Upper lobe of right lung (tissue), 1 donor: Measurements from ENCODE around the gene ZFAND3. TPM values are rescaled to one million over a fixed set of nuclear protein-coding genes. Genes with fewer than 3 reads are reported as not detected.

Source experiments
- ATAC-seq: fragments of 200-7000 bp; cut with Tn5 transposase; one replicate; pipeline ENCODE4 v1.9.1; 2020; ENCODE audit warnings: mild to moderate bottlenecking, moderate library complexity
- DNase-seq: peaks from one replicate; pipeline ENCODE4 v3.0.0-alpha.2; 2020
- H3K27ac ChIP-seq: fragments of 200-600 bp; one replicate; pipeline ENCODE4 v1.8.0; 2022
- H3K27me3 ChIP-seq: fragments of 200-600 bp; one replicate; pipeline ENCODE4 v1.8.0; 2022; ENCODE audit warnings: mild to moderate bottlenecking
- H3K36me3 ChIP-seq: fragments of 200-600 bp; one replicate; pipeline ENCODE4 v1.8.0; 2022
- H3K4me1 ChIP-seq: fragments of 200-600 bp; one replicate; pipeline ENCODE4 v1.8.0; 2022
- H3K4me3 ChIP-seq: fragments of 200-600 bp; one replicate; pipeline ENCODE4 v1.8.0; 2022; ENCODE audit warnings: mild to moderate bottlenecking
- H3K9me3 ChIP-seq: fragments of 200-600 bp; one replicate; pipeline ENCODE4 v1.8.0; 2022
- intact Hi-C: fragments of 100-400 bp; cut with DNase I; formaldehyde crosslinking; loops from one replicate; pipeline ENCODE4 v1.11.0; 2022
- total RNA-seq: library from RNA; stranded (reverse); fragmentation: NEBNext Ultra II Directional; extraction: Animal tissue kit (Norgen Biotek cat#: 25700); gene quantifications from one replicate; pipeline ENCODE4 v1.2.1, GENCODE V29; 2021
- TF ChIP-seq, protein P1 (sequence below): fragments of 200-600 bp; IDR thresholded peaks from one replicate; pipeline ENCODE4 v1.8.0; 2022; ENCODE audit warnings: antibody characterized with exemption
- donor health status: DM: no; HTN: yes; CAD: no; lungs with severe emphysema.

Gene ZFAND3
- total RNA-seq, 1 donor from 2014 or later = 69.1 TPM

DNA sequence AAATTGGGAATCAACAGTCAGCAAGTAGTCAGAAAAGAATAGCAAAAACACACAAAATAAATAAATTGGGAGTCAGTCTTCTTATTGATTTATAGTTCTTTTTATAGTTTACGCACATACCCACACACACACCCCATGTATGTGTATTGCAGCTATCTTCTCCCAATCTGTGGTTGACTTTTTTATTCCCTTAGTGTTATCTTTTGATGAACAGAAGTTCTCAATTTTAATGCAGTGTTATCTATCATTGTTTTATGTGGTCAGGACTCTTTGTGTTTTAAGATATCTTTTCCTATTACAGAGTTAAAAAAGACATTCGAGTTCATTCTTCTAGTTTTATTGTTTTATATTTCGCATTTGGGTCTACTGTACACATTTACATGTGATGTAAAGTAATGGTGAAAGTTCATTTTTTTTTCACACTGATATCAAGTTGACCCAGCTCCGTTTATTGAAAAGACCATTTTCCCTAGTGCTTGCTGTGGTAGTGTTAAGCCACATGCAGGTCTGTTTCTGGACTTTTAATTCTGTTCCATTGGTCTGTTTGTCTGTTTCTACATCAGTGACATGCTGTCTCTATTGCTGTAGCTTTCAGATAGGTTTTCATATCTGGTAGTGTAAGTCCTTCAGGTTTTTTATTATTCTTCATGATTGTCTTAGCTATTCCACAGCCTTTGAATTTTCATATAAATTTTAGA lies 78.4 kb downstream of the ZFAND3 start:
- Histone ChIP-seq H3K27me3 (no peaks in the 10 kb centered on the region), H3K36me3 (no peaks in the 10 kb centered on the region), H3K4me1 (no peaks in the 10 kb centered on the region), H3K4me3 (no peak overlapping the region), H3K9me3 (no peaks in the 10 kb centered on the region), H3K27ac (no peak overlapping the region)
- intact Hi-C loops = no loop called here
- DNase-seq (no peak), ATAC-seq (no peak)
- TF ChIP-seq, protein P1, sequence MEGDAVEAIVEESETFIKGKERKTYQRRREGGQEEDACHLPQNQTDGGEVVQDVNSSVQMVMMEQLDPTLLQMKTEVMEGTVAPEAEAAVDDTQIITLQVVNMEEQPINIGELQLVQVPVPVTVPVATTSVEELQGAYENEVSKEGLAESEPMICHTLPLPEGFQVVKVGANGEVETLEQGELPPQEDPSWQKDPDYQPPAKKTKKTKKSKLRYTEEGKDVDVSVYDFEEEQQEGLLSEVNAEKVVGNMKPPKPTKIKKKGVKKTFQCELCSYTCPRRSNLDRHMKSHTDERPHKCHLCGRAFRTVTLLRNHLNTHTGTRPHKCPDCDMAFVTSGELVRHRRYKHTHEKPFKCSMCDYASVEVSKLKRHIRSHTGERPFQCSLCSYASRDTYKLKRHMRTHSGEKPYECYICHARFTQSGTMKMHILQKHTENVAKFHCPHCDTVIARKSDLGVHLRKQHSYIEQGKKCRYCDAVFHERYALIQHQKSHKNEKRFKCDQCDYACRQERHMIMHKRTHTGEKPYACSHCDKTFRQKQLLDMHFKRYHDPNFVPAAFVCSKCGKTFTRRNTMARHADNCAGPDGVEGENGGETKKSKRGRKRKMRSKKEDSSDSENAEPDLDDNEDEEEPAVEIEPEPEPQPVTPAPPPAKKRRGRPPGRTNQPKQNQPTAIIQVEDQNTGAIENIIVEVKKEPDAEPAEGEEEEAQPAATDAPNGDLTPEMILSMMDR = no peak

DNA sequence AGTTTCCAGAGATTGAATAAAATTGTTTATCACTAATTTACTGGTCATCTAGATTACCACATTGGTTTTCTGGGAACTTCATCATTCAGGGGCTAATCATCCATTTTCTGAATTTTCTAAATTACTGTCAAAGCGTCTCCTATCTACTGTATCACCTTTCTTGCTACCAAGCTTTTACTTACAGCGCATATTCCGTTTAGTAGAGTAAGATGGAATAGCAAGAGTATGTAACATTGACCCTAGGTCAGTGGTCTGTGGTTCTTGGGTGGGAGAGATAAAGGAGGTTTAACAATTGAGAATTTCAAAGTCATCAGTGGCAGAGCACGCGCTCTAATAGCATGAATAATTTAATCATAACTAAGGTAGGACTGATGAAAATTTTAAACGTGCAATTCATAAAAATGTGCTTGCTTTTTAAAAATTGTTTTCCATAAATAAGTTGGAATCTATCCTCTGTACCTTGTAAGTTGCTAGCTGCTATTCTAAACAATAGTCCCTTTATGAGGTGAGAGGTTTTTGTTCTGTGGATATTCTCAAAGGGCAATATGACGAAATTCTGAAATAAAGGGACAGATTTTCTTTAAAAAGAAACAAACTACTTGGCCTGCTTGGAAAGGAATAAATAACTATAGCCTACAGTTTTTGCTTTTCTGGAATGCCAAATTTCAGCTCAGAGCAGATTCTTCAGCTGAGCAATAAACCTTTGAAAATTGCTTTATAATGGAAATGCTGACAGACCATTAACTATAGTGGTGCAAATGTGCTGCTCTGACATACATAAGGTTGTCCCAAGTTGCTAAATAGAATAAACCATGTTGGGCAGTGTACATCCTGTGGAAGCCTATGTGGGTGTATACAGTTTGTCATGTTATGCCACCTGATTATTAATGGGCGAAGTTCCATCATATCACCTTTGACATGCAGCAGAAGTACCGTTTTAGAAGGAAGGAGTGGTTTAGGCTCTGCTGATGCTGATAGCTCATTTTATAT lies 84.1 kb downstream of the ZFAND3 start:
- H3K4me1 ChIP-seq = peaks cover 8% of the 10 kb centered on the region
- no peaks in the 10 kb centered on the region for H3K9me3 ChIP-seq
- no peaks in the 10 kb centered on the region for H3K27me3 ChIP-seq
- H3K4me3 ChIP-seq = no peak overlapping the region
- intact Hi-C loops = no loop called here
- H3K36me3 ChIP-seq = no peaks in the 10 kb centered on the region
- DNase-seq = no peak
- no peak for ATAC-seq
- TF ChIP-seq, protein P1 = no peak
- no peak overlapping the region for H3K27ac ChIP-seq

DNA sequence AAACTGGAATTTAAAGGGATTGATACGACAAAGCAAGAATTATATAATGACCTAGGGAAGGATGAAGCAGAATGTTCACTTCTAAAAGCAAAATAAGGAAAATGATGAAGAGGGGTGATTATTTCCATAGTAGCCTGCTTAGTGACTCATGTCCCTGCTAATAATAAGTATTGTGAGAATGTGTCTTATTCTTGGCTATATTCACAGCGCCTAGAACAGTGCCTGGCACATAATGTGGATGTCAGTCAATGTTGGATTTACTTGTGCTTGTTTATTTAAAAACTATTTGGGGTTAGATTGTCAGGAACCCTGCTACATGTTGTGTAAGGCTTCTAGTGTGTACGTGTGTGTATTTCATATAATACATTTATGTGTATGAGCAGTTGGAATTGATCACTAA lies 85.1 kb downstream of the ZFAND3 start:
- Histone ChIP-seq H3K36me3 (no peaks in the 10 kb centered on the region), H3K27ac (no peak overlapping the region), H3K4me1 (peaks cover 9% of the 10 kb centered on the region), H3K9me3 (no peaks in the 10 kb centered on the region), H3K4me3 (no peak overlapping the region), H3K27me3 (no peaks in the 10 kb centered on the region)
- TF ChIP-seq, protein P1 = no peak
- ATAC-seq (no peak), DNase-seq (no peak)
- intact Hi-C loops = no loop called here

DNA sequence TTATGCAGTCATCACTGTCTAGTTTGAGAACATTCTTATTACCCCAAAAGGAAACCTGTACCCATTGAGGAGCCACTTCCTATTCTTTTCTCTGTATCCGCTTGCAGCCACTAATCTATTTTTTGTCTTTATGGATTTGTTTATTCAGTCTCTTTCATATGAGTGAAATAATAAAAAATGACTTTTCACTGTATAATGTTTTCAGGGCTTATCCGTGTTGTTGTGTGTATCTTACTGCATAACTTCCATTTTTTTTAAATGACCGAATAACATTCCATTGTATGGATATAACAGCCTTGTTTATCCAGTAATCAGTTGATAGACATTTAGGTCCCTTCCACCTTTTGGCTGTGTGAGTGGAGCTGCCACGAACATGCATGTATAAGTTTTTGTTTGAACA lies 86.6 kb downstream of the ZFAND3 start:
- no peak overlapping the region for H3K4me3 ChIP-seq
- no peaks in the 10 kb centered on the region for H3K9me3 ChIP-seq
- H3K27ac ChIP-seq = no peak overlapping the region
- DNase-seq = no peak
- intact Hi-C loops = no loop called here
- TF ChIP-seq, protein P1 = no peak
- no peaks in the 10 kb centered on the region for H3K27me3 ChIP-seq
- no peak for ATAC-seq
- H3K4me1 ChIP-seq = peaks cover 12% of the 10 kb centered on the region
- no peaks in the 10 kb centered on the region for H3K36me3 ChIP-seq

DNA sequence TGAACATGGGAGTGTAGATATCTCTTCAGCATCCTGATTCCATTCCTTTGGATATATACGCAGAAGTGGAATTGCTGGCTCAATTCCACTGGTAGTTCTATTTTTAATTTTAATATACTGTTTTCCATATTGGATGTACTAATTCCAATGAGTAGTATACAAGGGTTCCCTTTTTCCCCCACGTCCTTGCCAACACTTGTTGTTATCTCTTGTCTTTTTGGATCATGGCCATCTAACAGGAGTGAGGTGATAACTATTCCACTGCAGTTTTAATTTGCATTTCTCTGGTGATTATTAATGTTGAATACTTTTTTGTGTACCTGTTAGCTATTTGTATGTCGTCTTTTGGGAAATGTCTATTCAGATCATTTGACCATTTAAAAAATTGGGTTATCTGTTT lies 91.5 kb downstream of the ZFAND3 start:
- H3K9me3 ChIP-seq = no peaks in the 10 kb centered on the region
- TF ChIP-seq, protein P1 = no peak
- H3K27ac ChIP-seq = no peak overlapping the region
- no peak for DNase-seq
- no peak for ATAC-seq
- no peak overlapping the region for H3K4me3 ChIP-seq
- no peaks in the 10 kb centered on the region for H3K27me3 ChIP-seq
- no peaks in the 10 kb centered on the region for H3K36me3 ChIP-seq
- peaks cover 4% of the 10 kb centered on the region for H3K4me1 ChIP-seq
- intact Hi-C loops = no loop called here
